OCI-M2 (cell line): ENCODE results near the gene ANXA10.
"Not testable (repeated sequence)": the region's sequence is repeated elsewhere in the genome, so short reads cannot be mapped to it uniquely, and the experiment has no call there.

ENCODE experiments used
- DNase-seq: peaks from one replicate; lab custom pipeline; 2025; ENCODE audit not compliant: unreplicated experiment; lab: John Stamatoyannopoulos, UW

ANXA10 gene, protein sequence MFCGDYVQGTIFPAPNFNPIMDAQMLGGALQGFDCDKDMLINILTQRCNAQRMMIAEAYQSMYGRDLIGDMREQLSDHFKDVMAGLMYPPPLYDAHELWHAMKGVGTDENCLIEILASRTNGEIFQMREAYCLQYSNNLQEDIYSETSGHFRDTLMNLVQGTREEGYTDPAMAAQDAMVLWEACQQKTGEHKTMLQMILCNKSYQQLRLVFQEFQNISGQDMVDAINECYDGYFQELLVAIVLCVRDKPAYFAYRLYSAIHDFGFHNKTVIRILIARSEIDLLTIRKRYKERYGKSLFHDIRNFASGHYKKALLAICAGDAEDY

DNA sequence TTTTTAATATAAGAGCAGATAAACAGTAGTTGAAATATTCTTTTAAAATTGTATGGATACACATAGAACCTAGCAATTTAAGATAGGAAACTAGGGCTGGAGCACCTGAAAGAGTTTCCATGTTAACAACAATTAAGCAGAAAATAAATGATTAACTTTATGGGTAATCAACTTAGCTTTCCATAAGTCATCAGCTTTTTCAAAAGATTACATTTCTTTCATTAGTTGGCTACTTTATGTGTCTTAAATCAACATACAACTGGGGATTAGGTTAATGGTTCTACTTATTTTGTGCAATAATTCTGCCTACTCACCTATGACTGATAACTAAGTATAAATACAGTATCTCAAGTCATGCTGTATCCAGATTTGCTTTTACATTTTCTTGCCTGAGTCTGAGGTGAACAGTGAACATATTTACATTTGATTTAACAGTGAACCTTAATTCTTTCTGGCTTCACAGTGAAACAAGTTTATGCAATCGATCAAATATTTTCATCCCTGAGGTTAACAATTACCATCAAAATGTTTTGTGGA, at the start of gene ANXA10:
Gene ANXA10, plus strand, starts transcription at position 362 of the 537 bp plus-strand sequence. Its CDS starts 164 bp downstream, at position 526.
- no peak for DNase-seq

DNA sequence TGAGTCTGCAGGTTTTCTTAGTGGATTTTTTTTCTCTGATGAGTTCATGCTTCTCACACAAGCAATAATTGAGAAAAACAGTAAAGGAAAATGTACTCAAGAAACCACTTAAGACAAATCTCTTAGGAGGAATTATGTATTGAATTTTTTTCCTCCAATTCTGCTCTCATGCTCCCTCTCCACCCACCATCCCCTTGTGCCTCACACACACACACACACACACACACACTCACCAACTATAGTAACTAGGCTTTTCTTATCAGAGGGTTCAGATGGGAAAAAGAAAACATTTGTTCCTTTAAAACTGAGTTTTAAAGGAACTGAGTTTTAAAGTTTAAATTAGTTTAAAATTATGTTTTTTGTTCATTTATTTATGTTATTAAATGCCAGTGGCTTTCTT, 47.0 kb upstream of the ANXA10 start:
- no peak for DNase-seq

DNA sequence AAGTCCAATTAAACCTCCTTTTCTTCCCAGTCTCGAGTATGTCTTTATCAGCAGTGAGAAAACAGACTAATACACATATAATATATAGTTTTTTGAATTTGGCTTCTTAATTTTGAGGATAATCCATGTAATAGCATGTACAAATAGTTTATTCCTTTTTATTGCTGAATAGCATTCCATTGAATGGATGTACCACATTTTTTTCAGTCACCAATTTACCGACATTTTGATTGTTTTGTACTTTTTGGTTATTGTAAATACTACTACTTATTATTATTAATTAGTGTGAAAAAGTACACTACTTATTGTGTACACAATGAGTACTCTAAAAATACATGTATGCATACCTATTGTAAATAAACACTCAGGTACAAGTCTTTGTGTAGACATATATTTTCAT, 42.3 kb upstream of the ANXA10 start:
- no peak for DNase-seq

DNA sequence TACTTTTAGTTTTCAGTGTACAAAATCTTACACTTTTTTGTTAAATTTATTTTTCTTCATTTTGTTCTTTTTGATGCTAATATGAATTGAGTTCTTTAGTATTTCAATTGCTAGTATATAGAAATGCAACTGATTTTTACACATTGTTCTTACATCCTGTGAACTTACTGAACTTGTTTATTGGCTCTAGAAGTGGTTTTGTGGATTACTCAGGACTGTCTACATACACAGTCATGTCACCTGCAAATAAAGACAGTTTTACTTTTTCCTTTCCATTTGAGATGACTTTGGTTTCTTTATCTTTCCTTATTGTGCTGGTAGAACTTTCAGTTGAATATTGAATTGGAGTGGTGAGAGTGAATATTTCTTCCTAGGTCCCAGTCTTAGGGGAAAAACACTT, 40.8 kb upstream of the ANXA10 start:
- no peak for DNase-seq

DNA sequence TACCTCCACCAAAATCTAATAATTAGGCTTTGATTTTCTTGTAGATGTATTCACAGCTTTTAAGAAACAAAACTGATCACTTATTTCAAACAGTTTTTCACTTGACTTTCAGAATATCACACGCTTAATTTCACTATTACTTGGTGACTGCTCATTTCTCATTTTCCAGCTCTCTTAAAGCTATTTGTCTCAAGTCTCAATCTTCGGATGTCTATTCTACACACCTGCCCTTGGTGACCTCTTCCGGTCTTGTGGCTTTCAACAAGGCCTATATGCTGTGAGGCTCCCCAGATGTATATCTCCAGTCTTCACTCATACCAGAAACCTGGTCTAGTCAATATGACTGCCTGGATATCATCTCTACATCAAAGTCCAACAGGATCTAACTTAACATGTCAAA, 34.9 kb upstream of the ANXA10 start:
- no peak for DNase-seq

DNA sequence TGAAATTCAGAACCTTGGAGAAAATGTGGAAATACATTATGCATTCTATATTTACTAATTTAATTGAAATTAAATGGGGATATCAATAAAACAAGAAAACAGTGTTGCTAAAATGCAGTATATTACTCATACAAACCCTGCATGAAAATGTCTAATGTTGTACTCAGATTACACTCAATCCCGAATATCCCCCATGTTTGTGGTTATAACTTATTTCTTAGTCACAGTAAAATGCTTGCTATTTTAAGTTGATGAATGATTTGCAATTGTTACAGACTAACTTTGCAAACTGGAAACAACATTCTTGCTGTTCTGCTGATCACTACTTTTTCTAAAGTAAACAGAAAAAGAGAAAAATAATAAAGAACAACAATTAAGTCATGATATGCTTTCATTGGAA, 33.1 kb upstream of the ANXA10 start:
- DNase-seq = no peak

DNA sequence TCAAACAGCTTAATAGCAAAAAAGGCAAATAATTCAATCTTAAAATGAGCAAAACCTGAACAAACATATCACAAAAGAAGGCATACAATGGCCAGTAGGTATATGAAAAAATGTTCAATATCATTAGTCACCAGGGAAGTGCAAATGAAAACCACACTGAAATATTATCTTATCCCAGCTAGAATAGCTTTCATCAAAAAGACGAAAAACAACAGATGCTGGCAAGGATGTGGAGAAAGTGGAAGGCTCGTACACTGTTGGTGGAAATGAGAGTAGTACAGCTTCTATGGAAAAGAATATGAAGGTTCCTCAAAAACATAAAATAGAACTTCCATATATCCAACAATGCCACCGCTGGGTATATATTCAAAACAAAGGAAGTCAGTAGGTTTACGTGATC, 29.3 kb upstream of the ANXA10 start:
- no peak for DNase-seq

DNA sequence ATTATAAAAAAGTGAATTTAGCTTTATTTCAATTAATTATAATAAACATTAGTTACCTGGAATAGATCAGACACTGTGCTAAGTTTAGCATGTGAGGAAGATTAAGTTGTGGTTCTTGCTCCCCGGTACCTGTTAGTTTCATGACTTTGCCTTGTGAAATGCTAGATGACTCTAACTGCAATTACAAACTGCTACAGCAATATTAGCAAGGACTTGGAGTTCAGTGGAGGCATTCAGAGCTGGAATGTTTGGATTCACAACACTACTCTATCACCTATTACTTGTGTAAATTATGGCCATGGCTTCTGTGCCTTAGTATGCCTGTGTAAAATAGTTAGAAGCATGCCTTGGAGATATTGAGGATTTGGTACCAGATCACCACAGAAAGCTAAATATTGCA, 21.4 kb upstream of the ANXA10 start:
- no peak for DNase-seq

DNA sequence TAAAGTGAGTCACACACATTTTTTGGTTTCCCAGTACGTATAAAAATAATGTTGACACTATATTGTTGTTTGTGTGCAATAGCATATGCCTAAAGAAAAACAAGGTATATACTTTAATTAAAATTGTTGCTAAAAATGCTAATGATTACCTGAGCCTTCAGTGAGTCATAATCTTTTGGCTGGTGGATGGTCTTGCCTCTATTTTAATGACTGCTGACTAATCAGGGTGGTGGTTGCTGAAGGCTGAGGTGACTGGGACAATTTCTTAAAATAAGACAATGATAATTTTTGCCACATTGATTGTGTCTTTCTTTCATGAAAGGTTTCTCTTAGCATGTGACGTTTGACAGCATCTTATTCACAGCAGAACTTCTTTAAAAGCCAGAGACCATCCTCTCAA, 21.0 kb upstream of the ANXA10 start:
- DNase-seq = no peak

DNA sequence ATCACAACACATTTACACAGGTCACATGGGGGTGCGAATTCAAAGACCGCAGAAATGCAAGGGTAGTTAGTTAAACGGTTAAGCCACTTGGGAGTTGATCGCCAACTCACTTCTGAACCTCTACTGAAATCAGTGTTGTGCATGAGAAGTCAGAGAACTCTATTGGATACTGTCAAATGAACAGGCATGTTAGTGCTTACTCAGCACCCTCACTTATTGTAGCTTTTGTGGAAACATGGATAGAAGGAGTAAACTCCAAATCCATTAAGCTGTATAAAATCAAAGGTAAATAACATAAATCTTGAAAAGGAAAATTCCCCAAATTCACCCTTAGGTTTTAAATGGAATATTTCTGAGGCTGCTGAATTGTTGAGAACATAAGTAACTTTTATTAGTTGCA, 17.5 kb upstream of the ANXA10 start:
- DNase-seq = no peak

DNA sequence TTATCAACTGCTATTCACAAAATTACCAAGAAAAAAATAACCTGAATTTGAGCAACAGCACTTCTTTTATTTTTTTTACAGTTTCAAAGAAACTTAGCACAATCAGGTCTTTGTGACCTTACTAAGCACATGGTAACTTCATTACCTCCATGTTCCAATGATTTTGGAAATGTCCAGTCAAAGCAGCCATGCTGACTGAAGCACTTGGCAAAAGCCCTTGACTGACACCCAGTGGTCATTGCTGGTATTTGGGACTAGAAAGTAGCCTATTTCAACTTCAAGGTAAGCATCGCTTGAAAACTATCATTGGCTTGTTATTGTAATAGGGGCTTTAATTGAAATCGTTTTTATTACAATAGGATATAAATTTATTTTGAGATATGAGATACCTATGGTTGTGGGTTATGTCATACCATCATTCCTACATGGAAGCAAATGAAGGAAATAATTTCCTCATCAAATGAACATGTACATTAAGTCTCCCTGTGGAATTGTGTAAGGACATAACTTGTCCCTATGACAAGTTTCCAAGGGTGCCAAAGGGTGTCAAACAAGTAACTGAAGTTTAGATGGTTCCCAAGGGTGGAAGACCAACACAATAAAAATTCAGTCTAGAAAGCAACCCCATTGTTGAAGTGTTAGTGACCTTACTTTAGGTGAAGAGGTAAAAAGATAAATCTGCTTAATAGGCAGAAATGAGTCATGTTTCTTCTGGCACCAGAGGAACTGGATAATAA, 15.2 kb upstream of the ANXA10 start:
- peak; percentile 23 for DNase-seq

DNA sequence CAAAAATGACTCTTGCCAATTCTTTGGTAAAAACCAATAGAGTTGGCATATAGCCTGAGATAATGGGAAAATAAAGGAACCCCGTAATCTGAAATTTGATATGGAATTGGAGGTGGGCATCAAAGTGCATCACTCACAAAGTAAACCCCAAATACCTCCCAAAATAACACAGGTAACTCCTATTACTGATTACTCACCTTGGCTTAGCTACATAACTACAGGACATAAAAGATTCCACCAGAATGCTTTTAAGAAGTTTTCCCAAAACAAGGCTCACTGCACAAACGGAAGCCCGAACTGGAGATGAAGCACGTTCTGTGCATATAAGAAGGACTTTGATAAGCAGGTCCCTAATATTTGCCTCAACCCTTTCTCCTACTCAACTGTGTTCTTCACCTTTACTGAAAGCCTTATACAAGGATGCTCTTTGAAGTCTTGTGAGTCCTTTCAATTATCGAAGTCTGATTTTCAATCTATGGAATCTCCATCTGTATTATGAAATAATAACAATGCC, 14.6 kb upstream of the ANXA10 start:
- no peak for DNase-seq

DNA sequence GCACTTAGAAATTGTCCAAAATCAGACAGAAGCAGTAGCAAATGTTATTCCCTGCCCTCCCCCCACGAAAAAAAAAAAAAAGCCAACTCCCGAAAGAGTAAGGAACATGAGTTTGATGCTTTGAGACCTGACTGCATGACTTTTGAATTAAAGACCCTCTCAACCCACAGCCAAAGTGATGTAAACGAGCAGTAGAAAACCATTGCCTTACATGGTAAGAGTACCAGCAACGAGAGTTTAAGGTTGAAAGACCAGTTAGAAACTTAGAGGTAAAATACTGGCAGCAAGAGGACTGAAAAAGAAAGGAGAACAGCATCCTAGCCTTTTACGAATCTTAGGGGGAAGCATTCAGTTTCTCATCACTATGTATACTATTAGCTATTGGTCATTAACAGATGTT, 10.0 kb upstream of the ANXA10 start:
- no peak for DNase-seq

DNA sequence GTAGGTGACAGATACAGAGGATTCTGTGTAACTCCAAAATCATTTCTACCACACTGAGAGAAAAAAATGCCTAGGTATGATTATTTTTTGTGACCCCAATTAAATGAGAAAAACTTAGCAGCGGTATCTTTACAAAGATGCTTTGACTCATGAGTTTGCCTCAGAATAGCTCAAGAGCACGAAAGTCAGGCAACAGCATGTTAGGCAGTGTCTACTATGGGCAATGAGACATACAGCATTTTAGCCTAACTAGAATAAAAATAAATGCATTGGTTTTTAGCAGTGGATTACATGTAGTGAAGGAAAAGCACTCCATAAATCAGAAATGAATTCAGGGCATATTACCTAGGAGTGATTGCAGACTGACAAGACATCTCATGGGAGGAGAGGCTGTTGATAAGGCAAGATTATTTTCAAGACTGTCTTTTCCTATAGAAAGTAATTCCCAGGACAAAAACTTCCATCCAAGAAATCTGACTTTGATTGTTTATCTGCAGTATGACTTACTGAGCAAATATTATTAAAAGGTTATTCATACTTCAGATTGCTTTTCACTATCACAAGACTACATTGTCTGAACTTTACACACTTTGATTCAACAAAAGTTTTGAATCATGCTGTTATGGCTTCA, 3.6 kb downstream of the ANXA10 start:
- DNase-seq = no peak

DNA sequence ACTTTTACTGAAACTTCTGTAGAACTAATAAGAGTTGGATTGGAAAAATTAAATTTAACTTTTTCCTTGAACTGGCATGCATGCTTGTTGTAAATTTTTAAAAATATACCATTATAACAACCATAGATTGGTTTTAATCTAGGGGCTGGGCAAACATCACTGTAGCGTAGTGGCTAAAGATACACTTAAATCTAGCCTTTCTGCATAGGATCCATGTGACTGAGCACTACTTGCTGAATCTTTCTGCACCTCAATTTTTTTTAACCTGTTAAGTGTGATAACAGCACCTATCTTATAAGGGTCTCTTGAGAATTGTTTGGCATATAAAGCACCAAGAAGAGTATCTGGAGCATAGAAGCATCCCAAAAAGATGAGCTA, 4.1 kb downstream of the ANXA10 start:
- no peak for DNase-seq

DNA sequence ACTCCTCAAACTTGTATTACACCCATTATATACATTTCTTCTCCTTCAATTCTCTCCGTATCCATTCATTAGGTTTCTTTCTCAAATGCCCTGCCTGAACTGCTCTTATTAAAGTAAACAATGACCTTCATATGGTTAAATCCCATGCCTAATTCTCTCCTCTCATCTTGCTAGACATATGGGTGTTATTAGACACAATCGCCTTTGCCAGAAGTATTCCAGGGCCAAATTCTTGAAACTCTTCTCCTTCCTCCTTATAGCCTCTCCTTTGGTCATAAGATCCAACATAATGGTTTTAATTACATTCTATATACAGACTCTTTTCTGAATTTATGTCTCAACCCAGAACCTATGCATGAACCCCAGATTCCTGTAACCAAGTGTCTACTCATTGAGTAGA, 4.8 kb downstream of the ANXA10 start:
- no peak for DNase-seq

DNA sequence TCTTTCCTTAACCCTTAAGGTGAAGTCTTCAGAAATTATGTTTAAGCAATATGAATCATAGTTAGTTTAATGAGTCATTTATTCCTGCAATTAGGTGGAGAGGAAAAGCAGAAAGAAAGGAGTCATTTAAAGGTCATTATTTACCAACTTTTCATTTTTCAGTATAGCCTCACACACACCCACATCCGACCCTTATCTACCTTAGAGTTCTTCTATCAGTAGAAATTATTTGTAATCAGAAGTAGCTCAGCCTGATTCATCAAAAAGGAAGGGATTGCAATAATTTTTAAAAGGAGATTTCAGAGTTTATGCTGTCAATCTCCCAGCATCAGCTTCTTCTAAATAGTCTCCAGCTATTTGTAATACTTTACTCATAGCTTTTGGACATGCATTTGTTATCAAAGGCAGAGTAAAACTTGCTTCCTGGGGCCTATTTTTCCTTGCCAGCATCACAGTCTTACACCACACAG, 5.9 kb downstream of the ANXA10 start:
- DNase-seq = no peak

DNA sequence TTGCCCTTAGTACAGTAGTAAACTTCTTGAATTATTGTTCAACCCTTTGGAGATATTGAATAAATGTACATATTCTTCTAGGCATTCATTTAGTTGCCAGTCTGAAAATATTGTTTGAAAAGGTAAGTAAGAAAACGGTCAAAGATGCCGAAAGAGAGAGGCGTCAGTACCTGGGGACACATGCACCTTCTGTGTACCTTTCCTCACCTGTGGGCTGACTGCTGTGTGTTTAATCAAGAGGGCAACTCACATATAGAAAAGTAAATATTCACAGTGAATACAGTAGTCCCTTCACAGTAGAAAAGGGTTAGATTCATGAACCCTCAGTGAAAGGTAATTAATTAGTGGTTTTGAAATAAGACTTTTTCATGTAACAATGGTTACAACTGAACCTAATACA, 6.9 kb downstream of the ANXA10 start:
- DNase-seq = no peak

DNA sequence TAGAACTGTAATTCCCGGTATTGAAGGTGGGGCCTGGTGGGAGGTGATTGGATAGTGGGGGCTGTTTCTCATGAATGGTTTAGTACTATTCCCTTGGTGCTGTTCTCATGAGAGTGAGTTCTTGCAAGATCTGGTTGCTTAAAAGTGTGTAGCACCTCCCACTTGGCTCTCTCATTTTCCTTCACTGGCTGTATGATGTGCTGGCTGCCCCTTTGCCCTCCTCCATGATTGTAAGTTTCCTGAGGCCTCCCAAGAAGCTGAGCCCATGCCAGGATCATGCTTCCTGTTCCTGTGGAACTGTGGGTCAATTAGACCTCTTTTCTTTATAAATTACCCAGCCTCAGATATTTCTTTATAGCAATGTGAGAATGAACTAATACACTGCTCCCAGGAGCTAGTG, 8.7 kb downstream of the ANXA10 start:
- DNase-seq = no peak

DNA sequence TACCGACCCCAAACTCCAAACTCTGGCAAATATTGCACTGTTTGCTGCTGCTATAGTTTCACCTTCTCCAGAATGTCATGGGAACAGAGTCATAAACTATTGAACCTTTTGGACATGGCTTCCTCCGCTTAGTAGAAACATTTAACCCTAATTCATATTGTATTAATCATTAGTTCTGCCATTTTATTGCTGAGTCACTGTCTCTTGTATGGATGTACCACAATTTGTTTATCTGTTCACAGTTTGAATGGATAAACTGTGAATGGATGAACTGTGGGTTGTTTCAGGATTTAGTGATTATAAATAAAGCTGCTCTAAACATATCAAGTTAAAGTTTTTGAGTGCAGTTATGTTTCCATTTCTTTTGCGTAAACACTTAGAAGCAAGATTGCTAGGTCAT, 10.1 kb downstream of the ANXA10 start:
- DNase-seq = no peak

DNA sequence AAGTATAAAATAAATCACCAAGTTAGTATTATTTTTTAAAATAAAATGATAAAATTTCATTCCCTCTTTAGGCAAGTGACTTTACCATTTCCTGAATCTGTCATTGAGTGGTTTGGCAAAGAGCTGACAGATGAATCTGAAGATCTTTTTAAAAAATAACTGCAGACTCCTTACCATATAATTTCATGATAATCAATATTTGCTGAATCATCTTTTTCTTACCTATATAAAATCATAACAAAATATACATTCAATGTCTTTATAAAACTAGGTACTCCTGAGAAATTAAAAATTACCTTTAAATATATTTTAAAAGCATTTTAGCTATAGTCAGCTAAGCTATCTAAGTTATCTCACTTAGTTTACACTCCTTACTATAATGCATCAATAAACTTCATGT, 17.2 kb downstream of the ANXA10 start:
- DNase-seq = no peak

DNA sequence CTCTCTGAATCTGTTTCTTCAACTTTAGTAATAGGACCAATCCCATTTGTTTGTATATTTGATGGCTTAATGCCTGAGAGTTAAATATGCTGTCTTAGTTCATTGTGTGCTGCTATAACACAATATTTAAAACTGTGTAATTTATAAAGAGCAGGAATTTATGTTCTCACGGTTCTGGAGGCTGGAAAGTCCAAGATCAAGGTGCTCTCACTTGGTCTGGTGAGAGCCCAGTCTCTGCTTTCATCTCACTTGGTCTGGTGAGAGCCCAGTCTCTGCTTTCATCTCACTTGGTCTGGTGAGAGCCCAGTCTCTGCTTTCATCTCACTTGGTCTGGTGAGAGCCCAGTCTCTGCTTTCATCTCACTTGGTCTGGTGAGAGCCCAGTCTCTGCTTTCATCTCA, 20.7 kb downstream of the ANXA10 start:
- not testable (repeated sequence) for DNase-seq
